OCI-LY3 (cell line): ENCODE results near the gene RBM33.

Experiments
- EZH2phosphoT487 ChIP-seq: fragments of 200-600 bp; shearing (Covaris generic); IDR thresholded peaks from 2 replicates; pipeline ENCODE4 v1.6.1; 2018; ENCODE audit warnings: antibody characterized with exemption, mixed run types, low read depth
- TF ChIP-seq, protein P1 (sequence below): fragments of 200-600, 300-600 bp; sonication (generic); IDR thresholded peaks from 2 replicates; pipeline ENCODE4 v1.5.1; 2014; ENCODE audit warnings: antibody characterized with exemption, low read length, low read depth

DNA sequence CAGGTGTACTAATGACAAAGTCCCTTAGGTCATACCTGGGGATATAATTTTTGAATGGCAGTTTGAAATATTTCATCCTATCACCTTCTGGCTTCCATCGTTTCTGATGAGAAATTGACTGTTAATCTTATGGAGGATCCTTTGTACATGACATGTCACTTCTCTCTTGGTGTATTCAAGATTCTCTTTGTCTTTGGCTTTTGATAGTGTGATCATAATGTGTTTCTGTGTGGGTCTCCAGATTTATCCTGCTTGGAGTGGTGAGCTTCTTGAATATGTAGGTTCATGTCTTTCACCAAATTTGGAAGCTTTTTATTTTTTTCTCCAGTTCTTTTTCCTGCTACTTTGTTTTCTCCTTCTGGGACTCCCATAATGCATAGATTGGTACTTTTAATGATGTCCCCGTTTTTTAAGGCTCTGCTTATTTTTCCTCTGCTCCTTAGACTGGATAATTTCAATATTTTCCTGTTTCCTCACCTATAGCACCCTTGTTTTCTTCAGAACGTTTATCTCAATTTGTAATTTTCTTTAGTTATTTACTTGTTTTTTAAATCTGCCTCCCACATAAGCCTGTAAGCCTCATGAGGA lies 4.4 kb downstream of the RBM33 start:
- TF ChIP-seq, protein P1, sequence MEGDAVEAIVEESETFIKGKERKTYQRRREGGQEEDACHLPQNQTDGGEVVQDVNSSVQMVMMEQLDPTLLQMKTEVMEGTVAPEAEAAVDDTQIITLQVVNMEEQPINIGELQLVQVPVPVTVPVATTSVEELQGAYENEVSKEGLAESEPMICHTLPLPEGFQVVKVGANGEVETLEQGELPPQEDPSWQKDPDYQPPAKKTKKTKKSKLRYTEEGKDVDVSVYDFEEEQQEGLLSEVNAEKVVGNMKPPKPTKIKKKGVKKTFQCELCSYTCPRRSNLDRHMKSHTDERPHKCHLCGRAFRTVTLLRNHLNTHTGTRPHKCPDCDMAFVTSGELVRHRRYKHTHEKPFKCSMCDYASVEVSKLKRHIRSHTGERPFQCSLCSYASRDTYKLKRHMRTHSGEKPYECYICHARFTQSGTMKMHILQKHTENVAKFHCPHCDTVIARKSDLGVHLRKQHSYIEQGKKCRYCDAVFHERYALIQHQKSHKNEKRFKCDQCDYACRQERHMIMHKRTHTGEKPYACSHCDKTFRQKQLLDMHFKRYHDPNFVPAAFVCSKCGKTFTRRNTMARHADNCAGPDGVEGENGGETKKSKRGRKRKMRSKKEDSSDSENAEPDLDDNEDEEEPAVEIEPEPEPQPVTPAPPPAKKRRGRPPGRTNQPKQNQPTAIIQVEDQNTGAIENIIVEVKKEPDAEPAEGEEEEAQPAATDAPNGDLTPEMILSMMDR = no peak
- no peak for TF ChIP-seq EZH2phosphoT487
